Neural cell (in vitro differentiated cells): ENCODE data around the gene BIVM.

Experiments used
- CTCF ChIP-seq: fragments of 450-650 bp; IDR thresholded peaks from 2 replicates; pipeline ENCODE4 v1.5.1; 2014; ENCODE audit warnings: antibody characterized with exemption, mild to moderate bottlenecking, moderate library complexity; ENCODE audit not compliant: poor library complexity, severe bottlenecking
- RAD21 ChIP-seq: fragments of 450-650 bp; conservative IDR thresholded peaks from 2 replicates; pipeline ENCODE4 v1.6.1; 2014; ENCODE audit warnings: antibody characterized with exemption, mild to moderate bottlenecking, moderate library complexity

GRCh38 chr13:102873653-102874052 lies 74.7 kb downstream of the BIVM start:
- no peak for TF ChIP-seq CTCF
- TF ChIP-seq RAD21 = no peak
